A673 (cell line): ENCODE results near the gene ERI2.

Experiments used
- CTCF ChIP-seq: fragments of 300-800, 200-600 bp; sonication (generic); conservative IDR thresholded peaks from 2 replicates; pipeline ENCODE4 v1.5.1; 2017; ENCODE audit warnings: low read depth, mild to moderate bottlenecking, antibody characterized with exemption, low read length, moderate library complexity, mixed read lengths
- EZH2 ChIP-seq: fragments of 200-600 bp; sonication (generic); IDR thresholded peaks from 2 replicates; pipeline ENCODE4 v1.6.1; 2017; ENCODE audit warnings: borderline replicate concordance, low read depth, mild to moderate bottlenecking, mixed read lengths, antibody characterized with exemption, low read length; ENCODE audit not compliant: poor library complexity, severe bottlenecking

GRCh38 chr16:20791923-20792612 is 14.2 kb downstream of the ERI2 start:
- no peak for TF ChIP-seq CTCF
- no peak for TF ChIP-seq EZH2
